ENCODE results near the gene APBA2.

APBA2 gene

GRCh38 chr15:28917791-28918140 lies 32.0 kb downstream of the APBA2 start:
- DNase-seq = no peak

GRCh38 chr15:28918141-28918983 lies 32.6 kb downstream of the APBA2 start:
- DNase-seq = peak; percentile 89

- peak; percentile 68 for DNase-seq
Observed at GRCh38 chr15:28919201-28919635, 33.4 kb downstream of the APBA2 start.

- DNase-seq = no peak
Observed at GRCh38 chr15:28919679-28920655, 34.2 kb downstream of the APBA2 start.

- no peak for DNase-seq
Observed at GRCh38 chr15:28920781-28921331, 35.1 kb downstream of the APBA2 start.

GRCh38 chr15:28921336-28921735 lies 35.6 kb downstream of the APBA2 start:
- no peak for DNase-seq

- no peak for DNase-seq
Observed at GRCh38 chr15:28921919-28922706, 36.3 kb downstream of the APBA2 start.

- DNase-seq = no peak
Observed at GRCh38 chr15:28922707-28923012, 36.9 kb downstream of the APBA2 start.

GRCh38 chr15:28923726-28924280 lies 38.0 kb downstream of the APBA2 start:
- no peak for DNase-seq

- DNase-seq = no peak
Observed at GRCh38 chr15:28927043-28927442, 41.3 kb downstream of the APBA2 start.

- no peak for DNase-seq
Observed at GRCh38 chr15:28929200-28929599, 43.4 kb downstream of the APBA2 start.

- DNase-seq = no peak
Observed at GRCh38 chr15:28930011-28930410, 44.2 kb downstream of the APBA2 start.

- no peak for DNase-seq
Observed at GRCh38 chr15:28930476-28931291, 44.9 kb downstream of the APBA2 start.

- no peak for DNase-seq
Observed at GRCh38 chr15:28931828-28932227, 46.1 kb downstream of the APBA2 start.

GRCh38 chr15:28932361-28932760 lies 46.6 kb downstream of the APBA2 start:
- no peak for DNase-seq

GRCh38 chr15:28933710-28934445 lies 48.1 kb downstream of the APBA2 start:
- DNase-seq = no peak

- no peak for DNase-seq
Observed at GRCh38 chr15:28934645-28935044, 48.9 kb downstream of the APBA2 start.

- no peak for DNase-seq
Observed at GRCh38 chr15:28935316-28935715, 49.5 kb downstream of the APBA2 start.

- DNase-seq = no peak
Observed at GRCh38 chr15:28936081-28936480, 50.3 kb downstream of the APBA2 start.

GRCh38 chr15:28936481-28936881 lies 50.7 kb downstream of the APBA2 start:
- no peak for DNase-seq

- no peak for DNase-seq
Observed at GRCh38 chr15:28937271-28937670, 51.5 kb downstream of the APBA2 start.
